HG03469 (cell line): Measurements from ENCODE around the gene CAMK2B.

Experiments used
- ATAC-seq: cut with Tn5 transposase; IDR thresholded peaks from one replicate; pipeline ENCODE4 v1.9.1; 2021; ENCODE audit warnings: mild to moderate bottlenecking, moderate library complexity, moderate number of reproducible peaks; ENCODE audit not compliant: unreplicated experiment

Gene CAMK2B

GRCh38 chr7:44235066-44235465 lies 90.3 kb downstream of the CAMK2B start:
- ATAC-seq: no peak

- no peak for ATAC-seq
Measured at GRCh38 chr7:44232901-44233715, 92.3 kb downstream of the CAMK2B start.

GRCh38 chr7:44232396-44232795 lies 93.0 kb downstream of the CAMK2B start:
- no peak for ATAC-seq

- no peak for ATAC-seq
Measured at GRCh38 chr7:44231088-44231487, 94.3 kb downstream of the CAMK2B start.

- no peak for ATAC-seq
Measured at GRCh38 chr7:44230286-44230685, 95.1 kb downstream of the CAMK2B start.

- ATAC-seq: no peak
Measured at GRCh38 chr7:44229546-44230105, 95.8 kb downstream of the CAMK2B start.

- ATAC-seq: no peak
Measured at GRCh38 chr7:44228571-44229350, 96.6 kb downstream of the CAMK2B start.

GRCh38 chr7:44227911-44228310 lies 97.5 kb downstream of the CAMK2B start:
- ATAC-seq: no peak

- ATAC-seq: no peak
Measured at GRCh38 chr7:44226396-44226753, 99.0 kb downstream of the CAMK2B start.

- ATAC-seq: no peak
Measured at GRCh38 chr7:44225566-44226395, 99.6 kb downstream of the CAMK2B start.

GRCh38 chr7:44224974-44225565 lies 100.3 kb downstream of the CAMK2B start:
- ATAC-seq: no peak

GRCh38 chr7:44224080-44224973 lies 101.1 kb downstream of the CAMK2B start:
- ATAC-seq: no peak

- ATAC-seq: no peak
Measured at GRCh38 chr7:44223362-44224079, 101.9 kb downstream of the CAMK2B start.

GRCh38 chr7:44222776-44223261 lies 102.6 kb downstream of the CAMK2B start:
- no peak for ATAC-seq

- no peak for ATAC-seq
Measured at GRCh38 chr7:44222074-44222473, 103.3 kb downstream of the CAMK2B start.

GRCh38 chr7:44221231-44221791 lies 104.1 kb downstream of the CAMK2B start:
- ATAC-seq: no peak

- ATAC-seq: no peak
Measured at GRCh38 chr7:44220358-44221112, 104.9 kb downstream of the CAMK2B start.

GRCh38 chr7:44220046-44220357 lies 105.4 kb downstream of the CAMK2B start:
- no peak for ATAC-seq
